GM19395 (cell line): Measurements from ENCODE around the gene KRTAP6-2.

Source experiments
- ATAC-seq: cut with Tn5 transposase; IDR thresholded peaks from one replicate; pipeline ENCODE4 v1.9.1; 2021; ENCODE audit warnings: mild to moderate bottlenecking, moderate library complexity; ENCODE audit not compliant: unreplicated experiment

Gene KRTAP6-2

GRCh38 chr21:30598802-30599201 lies at the start of gene KRTAP6-2:
Gene KRTAP6-2, minus strand, starts transcription at chr21:30598902. Its CDS starts 28 bp downstream, at chr21:30598874.
- no peak for ATAC-seq

- no peak for ATAC-seq
These were observed 48.3 kb upstream of the KRTAP6-2 start for GRCh38 chr21:30646904-30647414.

- no peak for ATAC-seq
These were observed 43.9 kb upstream of the KRTAP6-2 start, which contains the start of gene KRTAP20-3 for GRCh38 chr21:30642564-30642963. Gene KRTAP20-3, plus strand, starts transcription at chr21:30642864.

- no peak for ATAC-seq
These were observed 40.0 kb upstream of the KRTAP6-2 start for GRCh38 chr21:30638686-30639085.

- ATAC-seq = no peak
These were observed 36.2 kb upstream of the KRTAP6-2 start, which contains the start of gene KRTAP20-2 for GRCh38 chr21:30634906-30635305. Gene KRTAP20-2, plus strand, starts transcription at chr21:30635206. Its CDS starts 58 bp downstream, at chr21:30635264.

- ATAC-seq = no peak
These were observed 30.5 kb upstream of the KRTAP6-2 start for GRCh38 chr21:30629200-30629599.

GRCh38 chr21:30628109-30628508 lies 29.4 kb upstream of the KRTAP6-2 start:
- no peak for ATAC-seq

- ATAC-seq = no peak
These were observed 26.9 kb upstream of the KRTAP6-2 start for GRCh38 chr21:30625449-30626165.

GRCh38 chr21:30623362-30623761 lies 24.7 kb upstream of the KRTAP6-2 start:
- ATAC-seq = no peak

GRCh38 chr21:30620522-30620921 lies 21.8 kb upstream of the KRTAP6-2 start, which contains the start of gene KRTAP20-4:
Gene KRTAP20-4, plus strand, starts transcription at chr21:30620627.
- no peak for ATAC-seq

GRCh38 chr21:30620080-30620479 lies 21.4 kb upstream of the KRTAP6-2 start:
- no peak for ATAC-seq

GRCh38 chr21:30616125-30616524 lies 17.4 kb upstream of the KRTAP6-2 start, which contains the start of gene KRTAP20-1:
Gene KRTAP20-1, plus strand, starts transcription at chr21:30616425. Its CDS starts 30 bp downstream, at chr21:30616455.
- no peak for ATAC-seq

- ATAC-seq = no peak
These were observed 16.5 kb upstream of the KRTAP6-2 start for GRCh38 chr21:30615199-30615598.

GRCh38 chr21:30613836-30614235 lies 15.1 kb upstream of the KRTAP6-2 start, which contains the start of gene KRTAP6-1:
Gene KRTAP6-1, minus strand, starts transcription at chr21:30613930. Its CDS starts 26 bp downstream, at chr21:30613904.
- no peak for ATAC-seq

- ATAC-seq = no peak
These were observed 13.4 kb upstream of the KRTAP6-2 start for GRCh38 chr21:30612132-30612531.

GRCh38 chr21:30605968-30606367 lies 7.3 kb upstream of the KRTAP6-2 start:
- ATAC-seq = no peak

- ATAC-seq = no peak
These were observed 2.1 kb upstream of the KRTAP6-2 start, which contains the start of gene KRTAP22-1 for GRCh38 chr21:30600787-30601186. Gene KRTAP22-1, plus strand, starts transcription at chr21:30601087.

- no peak for ATAC-seq
These were observed 6.6 kb downstream of the KRTAP6-2 start, which contains the start of gene KRTAP6-3 for GRCh38 chr21:30592140-30592539. Gene KRTAP6-3, plus strand, starts transcription at chr21:30592440. Its CDS starts 6 bp downstream, at chr21:30592446.

GRCh38 chr21:30590297-30590696 lies 8.4 kb downstream of the KRTAP6-2 start, which contains the start of gene KRTAP22-2:
Gene KRTAP22-2, minus strand, starts transcription at chr21:30590397.
- no peak for ATAC-seq

- no peak for ATAC-seq
These were observed 15.8 kb downstream of the KRTAP6-2 start for GRCh38 chr21:30582870-30583269.

- no peak for ATAC-seq
These were observed 18.6 kb downstream of the KRTAP6-2 start for GRCh38 chr21:30580132-30580531.

GRCh38 chr21:30579346-30579745 lies 19.4 kb downstream of the KRTAP6-2 start:
- ATAC-seq = no peak
